ENCODE data around the gene IFNA13.
A peak's percentile ranks its signal among the peaks of the same experiment; 100 is the strongest.

The IFNA13 gene

GRCh38 chr9:21357479-21358460, 10.1 kb downstream of the IFNA13 start:
- H3K4me3 ChIP-seq (ENCODE audit: low read depth, low read length), result no peak overlapping the region

DNA sequence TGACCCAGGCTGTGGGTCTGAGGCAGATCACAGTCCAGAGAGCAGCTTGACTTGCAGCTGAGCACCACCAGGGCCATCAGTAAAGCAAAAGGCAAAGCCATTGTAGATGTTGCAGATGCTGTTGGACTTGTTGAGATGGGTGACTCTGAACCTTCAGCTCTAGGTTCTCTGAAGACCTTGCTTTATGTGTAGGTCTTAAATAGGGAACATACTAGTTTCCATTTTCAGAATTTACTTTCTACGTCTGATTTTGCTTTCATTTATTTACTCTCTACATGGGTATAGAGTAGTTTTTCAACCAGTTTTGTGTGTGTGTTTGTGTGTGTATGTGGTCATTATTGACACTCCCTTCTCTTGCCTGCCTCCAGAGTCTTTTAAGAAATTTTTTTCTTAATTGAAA, 17.1 kb downstream of the IFNA13 start, which contains the start of gene IFNA6:
Gene IFNA6, minus strand, starts transcription at position 101 of the 400 bp plus-strand sequence. Its CDS starts 0 bp downstream, at position 101.
- H3K4me3 ChIP-seq (ENCODE audit: low read depth, low read length), result no peak within 1 kb of the TSS

GRCh38 chr9:21348430-21348970, 19.4 kb downstream of the IFNA13 start:
- H3K4me3 ChIP-seq (ENCODE audit: low read depth, low read length), result no peak overlapping the region

DNA sequence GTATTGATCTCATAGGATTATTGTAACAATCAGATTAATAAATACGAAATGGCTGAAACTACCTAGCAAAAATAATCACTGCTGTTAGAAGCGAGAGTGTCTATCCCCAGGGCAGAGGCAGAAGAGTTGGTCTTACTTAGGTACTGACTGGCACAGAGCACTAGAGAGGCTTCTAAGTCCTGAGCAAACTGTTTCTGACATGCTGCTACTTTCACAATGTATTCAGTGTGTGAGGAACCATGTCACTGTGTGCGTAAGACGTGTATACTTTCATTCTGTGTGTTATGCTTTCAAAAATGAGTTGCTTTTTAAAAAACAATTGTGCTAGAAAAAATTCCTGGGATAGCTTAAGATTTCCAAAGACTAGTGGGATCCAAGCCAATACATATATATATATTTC, 27.1 kb downstream of the IFNA13 start:
- H3K4me3 ChIP-seq (ENCODE audit: low read depth, low read length), result no peak overlapping the region

- no peak overlapping the region for H3K4me3 ChIP-seq (ENCODE audit: low read depth, low read length)
These were observed 31.4 kb downstream of the IFNA13 start for GRCh38 chr9:21336457-21336856.

DNA sequence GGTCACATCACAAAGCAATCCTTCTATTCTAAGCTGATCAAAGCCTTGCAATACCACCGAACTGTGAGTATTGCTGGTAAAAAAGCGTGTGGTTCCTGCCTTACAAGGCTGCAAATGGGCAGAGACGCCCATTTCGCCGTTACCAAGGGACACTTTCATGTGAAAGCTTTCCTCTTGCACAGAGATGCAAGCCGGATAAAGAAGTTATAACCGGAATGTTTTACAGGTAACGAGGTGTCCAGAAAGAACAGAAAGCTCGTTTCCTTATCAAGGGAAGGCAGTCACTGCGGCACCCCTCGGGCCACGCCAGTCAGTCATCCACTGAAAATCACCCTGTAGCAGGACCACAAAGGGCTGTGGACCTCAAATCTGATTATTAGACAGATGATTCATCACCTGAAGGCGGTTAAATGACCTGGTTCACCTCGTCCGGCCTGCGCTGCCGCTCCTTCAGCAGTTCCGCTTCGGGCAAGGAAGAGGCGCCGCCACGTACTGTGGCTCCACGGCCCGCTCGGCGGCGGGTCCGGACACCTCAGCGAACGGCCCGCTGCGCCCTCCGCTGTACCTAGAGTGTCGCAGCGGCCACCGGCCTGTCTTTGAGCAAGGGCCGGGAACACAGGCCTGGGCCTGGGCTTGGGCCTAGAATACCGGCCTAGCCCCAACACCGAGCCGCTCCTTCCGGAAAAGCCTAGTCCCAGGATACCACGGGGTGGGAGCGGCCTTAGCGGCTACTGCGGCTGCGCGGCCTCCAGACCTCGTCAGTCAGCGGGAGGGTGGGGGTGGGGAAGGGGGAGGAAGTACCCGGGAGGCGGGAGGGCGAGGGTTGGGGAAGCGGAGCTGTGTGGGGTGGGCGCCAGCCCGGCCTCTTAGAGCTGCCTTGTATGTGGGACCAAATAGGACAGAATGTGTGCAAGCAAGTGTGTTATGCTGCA, 32.9 kb downstream of the IFNA13 start, which contains the start of gene KLHL9:
Gene KLHL9, minus strand, starts transcription at position 704 of the 932 bp plus-strand sequence. Its CDS starts 545 bp downstream, at position 159.
- peak within 1 kb of the TSS; percentile 95 for H3K4me3 ChIP-seq (ENCODE audit: low read depth, low read length)

DNA sequence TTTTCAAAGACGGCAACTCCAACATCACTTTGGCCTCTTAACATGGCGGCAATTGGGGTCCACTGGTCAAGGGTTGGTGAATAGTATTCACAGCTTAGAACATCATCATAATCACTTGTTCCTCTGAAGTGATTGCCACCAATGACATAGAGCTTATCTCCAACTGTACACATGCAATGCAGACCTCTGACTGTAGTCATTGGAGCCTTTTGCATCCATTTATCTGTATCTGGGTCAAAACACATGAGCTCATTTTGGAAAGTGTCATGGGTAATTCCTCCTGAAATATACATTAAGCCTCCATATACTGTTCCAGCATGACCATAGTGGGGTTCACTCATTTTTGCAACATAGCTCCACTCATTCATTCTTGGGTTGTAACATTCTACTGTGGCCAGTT, 34.6 kb downstream of the IFNA13 start:
- H3K4me3 ChIP-seq (ENCODE audit: low read depth, low read length), result no peak overlapping the region

DNA sequence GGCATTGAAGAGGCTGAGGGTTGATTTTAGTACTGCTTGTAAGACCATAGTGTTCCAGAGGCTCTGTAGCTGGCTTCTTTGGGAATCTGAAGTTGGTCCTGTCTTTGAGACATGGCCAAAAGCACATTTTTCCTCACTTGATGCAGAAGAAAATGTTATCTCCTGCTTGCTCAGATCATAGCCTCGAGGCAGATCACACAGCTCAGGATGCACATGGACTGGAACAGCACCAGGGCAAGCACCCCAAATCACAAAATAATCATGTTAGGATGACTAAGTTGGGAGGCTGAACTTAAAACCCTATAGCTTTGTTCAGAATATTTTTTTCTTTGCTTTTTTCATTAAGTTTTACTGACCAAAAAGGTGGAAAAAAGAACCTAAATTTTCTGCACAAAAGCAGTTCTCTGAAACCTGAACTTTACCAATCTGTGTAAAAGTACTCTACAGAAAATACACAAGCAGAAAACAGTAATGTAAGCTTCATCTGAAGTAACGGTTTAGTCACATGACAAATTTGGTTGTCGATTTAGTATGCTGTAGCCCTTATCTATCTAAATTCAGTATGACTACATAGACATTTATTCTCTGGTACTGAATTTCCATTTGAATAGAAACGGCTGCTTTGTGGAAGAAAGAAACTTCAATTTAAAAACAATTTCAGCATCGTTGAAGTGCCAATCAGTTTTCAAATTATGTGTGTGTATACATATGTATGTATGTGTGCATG, 36.0 kb downstream of the IFNA13 start:
- H3K4me3 ChIP-seq (ENCODE audit: low read depth, low read length), result no peak overlapping the region

DNA sequence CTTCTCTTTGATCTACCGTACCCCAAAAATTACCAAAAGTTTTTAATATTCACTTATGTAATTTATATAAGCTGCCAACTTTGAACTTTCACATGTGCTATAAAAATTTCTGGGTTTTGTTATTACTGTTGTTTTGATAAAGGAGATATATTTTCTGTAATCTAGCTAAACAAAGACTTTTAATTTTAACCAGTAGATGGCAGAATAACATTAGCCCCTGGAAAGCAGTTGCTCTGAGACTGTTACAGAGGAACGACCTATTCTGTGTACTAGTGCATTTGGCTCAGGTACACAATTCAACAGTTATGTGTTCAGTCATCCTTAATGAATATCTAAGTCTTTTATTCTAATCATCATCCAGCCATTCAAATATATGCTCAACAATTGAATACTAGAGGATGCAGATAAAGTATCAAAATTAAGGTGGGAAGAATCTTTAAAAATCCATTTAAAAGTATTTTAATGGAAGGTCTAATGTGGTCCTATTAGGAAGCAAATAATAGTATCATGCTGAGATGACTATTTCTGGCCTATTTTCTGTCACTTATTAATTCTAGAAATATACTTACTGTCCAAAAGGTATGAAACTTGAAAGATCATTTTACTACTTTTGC, 41.2 kb downstream of the IFNA13 start:
- H3K4me3 ChIP-seq (ENCODE audit: low read depth, low read length), result no peak overlapping the region

DNA sequence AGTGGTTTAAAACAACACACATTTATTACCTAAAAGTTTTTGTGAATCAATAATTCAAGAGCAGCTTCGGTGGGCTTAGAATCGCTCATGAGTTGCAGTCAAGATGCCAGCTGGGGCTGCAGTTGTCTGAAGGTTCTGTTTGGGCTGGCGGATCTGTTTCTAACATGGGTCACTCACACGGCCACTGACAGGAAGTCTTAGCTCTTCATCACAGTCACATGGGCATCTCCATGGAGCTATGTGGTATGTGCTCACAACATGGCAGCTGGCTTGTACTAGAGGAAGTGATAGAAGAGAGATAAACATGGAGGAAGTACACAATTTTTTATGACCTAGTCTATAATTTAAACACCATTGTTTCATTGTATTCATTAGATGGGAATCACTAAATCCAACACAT, 43.8 kb downstream of the IFNA13 start:
- no peak overlapping the region for H3K4me3 ChIP-seq (ENCODE audit: low read depth, low read length)

GRCh38 chr9:21322911-21323461, 44.9 kb downstream of the IFNA13 start:
- H3K4me3 ChIP-seq (ENCODE audit: low read depth, low read length), result no peak overlapping the region

- H3K4me3 ChIP-seq (ENCODE audit: low read depth, low read length), result no peak overlapping the region
These were observed 47.4 kb downstream of the IFNA13 start for GRCh38 chr9:21320465-21320864.

DNA sequence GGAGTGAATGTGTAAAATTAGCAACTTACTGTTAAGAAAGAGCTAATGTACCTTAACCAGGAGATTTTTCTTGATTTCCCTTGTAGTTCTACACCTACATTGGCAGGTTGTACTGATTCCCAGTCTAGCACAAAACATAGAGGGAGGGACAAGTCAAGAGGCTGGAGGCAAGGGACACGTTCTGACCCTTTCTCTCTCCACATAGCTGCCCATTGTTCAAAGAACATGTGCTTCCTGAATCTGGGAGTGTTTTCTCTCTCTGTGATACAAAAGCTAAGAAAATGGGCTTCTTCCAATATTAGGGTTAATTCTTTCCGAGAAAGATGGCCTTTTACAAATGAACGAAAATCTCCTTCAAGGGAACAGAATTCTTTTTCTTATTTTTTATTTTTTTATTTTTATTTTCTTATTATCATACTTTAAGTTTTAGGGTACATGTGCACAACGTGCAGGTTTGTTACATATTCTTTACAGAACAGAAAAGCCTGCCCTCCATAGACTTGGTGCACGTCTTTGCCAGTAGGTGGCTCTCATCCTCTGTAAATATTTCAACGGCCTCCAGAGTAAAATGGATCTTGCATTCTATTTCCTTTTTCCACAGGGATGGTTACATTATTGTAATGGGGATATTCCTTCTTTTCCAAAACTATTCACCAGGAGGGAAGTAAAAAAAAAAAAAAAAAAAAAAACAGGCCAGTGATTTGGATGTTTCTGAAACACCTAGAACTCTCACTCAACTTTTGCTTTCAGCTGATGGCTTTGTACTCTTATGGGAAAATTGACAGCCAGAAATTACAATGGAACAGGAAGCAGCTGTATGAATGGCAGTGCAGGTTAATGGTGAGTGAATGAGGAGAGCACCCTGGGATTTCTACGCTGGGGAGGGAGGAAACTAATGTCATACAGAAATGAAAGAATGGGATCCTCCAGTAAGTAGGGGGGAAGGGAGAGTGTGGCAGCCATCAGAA, 49.6 kb downstream of the IFNA13 start:
- no peak overlapping the region for H3K4me3 ChIP-seq (ENCODE audit: low read depth, low read length)
